Measurements from ENCODE around the gene CPLX4. TPM values are rescaled to one million over a fixed set of nuclear protein-coding genes. Genes with fewer than 3 reads are reported as not detected.

Gene CPLX4
- total and polyA plus RNA-seq, 2 donors (not counting 3 experiments of a cell fraction or from before 2014, with no cell fraction given): not detected

DNA sequence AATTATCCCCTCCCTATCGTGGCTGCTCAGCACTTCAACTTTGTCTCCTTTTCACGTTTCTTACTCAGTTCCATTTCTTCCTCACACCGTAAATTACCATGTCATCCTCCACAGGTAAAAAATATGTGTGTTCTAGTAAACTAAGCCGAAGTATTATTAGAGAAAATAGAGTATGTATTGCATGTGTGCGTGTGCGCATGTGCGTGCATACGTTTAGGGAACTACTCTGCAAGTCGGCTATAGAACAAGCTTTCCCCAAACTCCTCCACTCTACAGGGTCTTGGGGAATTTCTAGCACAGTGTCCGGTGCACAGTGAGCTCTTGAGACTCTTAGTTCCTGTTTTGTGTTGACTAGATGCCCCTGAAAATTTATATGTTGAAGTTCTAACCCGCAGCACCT lies 36.1 kb downstream of the CPLX4 start:
- no peak for TF ChIP-seq FOS (IDR thresholded peaks at IDR 0.05; ENCODE audit: borderline replicate concordance, insufficient read depth, low read length)
- TF ChIP-seq JUN (IDR thresholded peaks at IDR 0.05; ENCODE audit: borderline replicate concordance, insufficient read depth, insufficient read length, low read depth): no peak
- TF ChIP-seq POLR2A (IDR thresholded peaks at IDR 0.05; ENCODE audit: low read depth, low read length): no peak
- no peak for TF ChIP-seq GATA2 (IDR thresholded peaks at IDR 0.05; ENCODE audit: insufficient read depth, insufficient read length, low read depth, low read length)
- TF ChIP-seq MYC (IDR thresholded peaks at IDR 0.05; ENCODE audit: low read depth, low read length): no peak
- TF ChIP-seq, protein P1, sequence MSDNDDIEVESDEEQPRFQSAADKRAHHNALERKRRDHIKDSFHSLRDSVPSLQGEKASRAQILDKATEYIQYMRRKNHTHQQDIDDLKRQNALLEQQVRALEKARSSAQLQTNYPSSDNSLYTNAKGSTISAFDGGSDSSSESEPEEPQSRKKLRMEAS (IDR thresholded peaks at IDR 0.05; ENCODE audit: insufficient read depth, insufficient read length): no peak
- TF ChIP-seq, protein P2, sequence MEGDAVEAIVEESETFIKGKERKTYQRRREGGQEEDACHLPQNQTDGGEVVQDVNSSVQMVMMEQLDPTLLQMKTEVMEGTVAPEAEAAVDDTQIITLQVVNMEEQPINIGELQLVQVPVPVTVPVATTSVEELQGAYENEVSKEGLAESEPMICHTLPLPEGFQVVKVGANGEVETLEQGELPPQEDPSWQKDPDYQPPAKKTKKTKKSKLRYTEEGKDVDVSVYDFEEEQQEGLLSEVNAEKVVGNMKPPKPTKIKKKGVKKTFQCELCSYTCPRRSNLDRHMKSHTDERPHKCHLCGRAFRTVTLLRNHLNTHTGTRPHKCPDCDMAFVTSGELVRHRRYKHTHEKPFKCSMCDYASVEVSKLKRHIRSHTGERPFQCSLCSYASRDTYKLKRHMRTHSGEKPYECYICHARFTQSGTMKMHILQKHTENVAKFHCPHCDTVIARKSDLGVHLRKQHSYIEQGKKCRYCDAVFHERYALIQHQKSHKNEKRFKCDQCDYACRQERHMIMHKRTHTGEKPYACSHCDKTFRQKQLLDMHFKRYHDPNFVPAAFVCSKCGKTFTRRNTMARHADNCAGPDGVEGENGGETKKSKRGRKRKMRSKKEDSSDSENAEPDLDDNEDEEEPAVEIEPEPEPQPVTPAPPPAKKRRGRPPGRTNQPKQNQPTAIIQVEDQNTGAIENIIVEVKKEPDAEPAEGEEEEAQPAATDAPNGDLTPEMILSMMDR (IDR thresholded peaks at IDR 0.05; ENCODE audit: extremely low read depth in 1 of 2, insufficient read depth in 1 of 2, low read depth in 1 of 2, low read length in 2 of 2): no peak
- no peak for TF ChIP-seq POLR2AphosphoS5 (IDR thresholded peaks at IDR 0.05; ENCODE audit: insufficient read depth, low read depth, low read length)
- no peak for TF ChIP-seq EZH2 (IDR thresholded peaks at IDR 0.05; ENCODE audit: borderline replicate concordance, low read depth, low read length, severe bottlenecking)
- H3K4me3 ChIP-seq (replicated peaks in 1 of 3; ENCODE audit: insufficient read depth in 1 of 3, low read depth in 1 of 3, low read length in 3 of 3): no peak overlapping the region

More for the DNA sequence above, 36.1 kb downstream of the CPLX4 start:
- H3K4me1 ChIP-seq (ENCODE audit: control insufficient read depth, extremely low read depth, insufficient read depth, low read length): no peaks in the 10 kb centered on the region
- H3K27me3 ChIP-seq (ENCODE audit: control insufficient read depth in 2 of 2, insufficient read depth in 2 of 2, low read length in 2 of 2): peaks cover 13 to 17% of the 10 kb centered on the region in 2 experiments
- no peak overlapping the region for H3K4me2 ChIP-seq (ENCODE audit: insufficient read depth, low read length)
- no peak for FAIRE-seq
- no peaks in the 10 kb centered on the region for H3K79me2 ChIP-seq (ENCODE audit: control insufficient read depth, insufficient read depth, low read length)
- ChIA-PET POLR2A (no interaction called here), CTCF (interaction anchor here (1.4 kb wide), 1 partner anchor 120 kb away, joined by 4 read pairs; no protein-coding TSS in a partner anchor)
- intact Hi-C loops (cut with micrococcal nuclease) (no loop called here), dilution Hi-C loops (cut with MboI; ENCODE audit: extremely low pct_ligation_motif_present, low sequenced_read_pairs) (no loop called here)
- no peak for DNase-seq (ENCODE audit: low read depth, low spot score)
- H2AFZ ChIP-seq (ENCODE audit: low read depth, low read length): no peak overlapping the region
- H3K9me3 ChIP-seq (replicated peaks; ENCODE audit: control insufficient read depth, insufficient read depth, low read length): no peaks in the 10 kb centered on the region
- no peaks in the 10 kb centered on the region for H3K36me3 ChIP-seq (ENCODE audit: control insufficient read depth in 2 of 2, extremely low read depth in 1 of 2, insufficient read depth in 2 of 2, low read length in 2 of 2)
- H3K9ac ChIP-seq (replicated peaks; ENCODE audit: extremely low read depth, insufficient read depth, low read length): no peak overlapping the region
- no peak overlapping the region for H3K27ac ChIP-seq (ENCODE audit: insufficient read depth, low read depth, low read length)
- no peaks in the 10 kb centered on the region for H4K20me1 ChIP-seq (replicated peaks; ENCODE audit: control insufficient read depth, extremely low read depth, insufficient read depth, low read length)
- no TSS peak for BruUV-seq (replicated peaks)
- H3K9me1 ChIP-seq (replicated peaks; ENCODE audit: control insufficient read depth, extremely low read depth, insufficient read depth, low read length): no peaks in the 10 kb centered on the region
